H9 (cell line): ENCODE data around the gene EPHB2. TPM values are rescaled to one million over a fixed set of nuclear protein-coding genes. Genes with fewer than 3 reads are reported as not detected.
A peak's percentile ranks its signal among the peaks of the same experiment; 100 is the strongest.

Experiments used
- DNase-seq: peaks from one replicate; pipeline ENCODE4 v3.0.0-alpha.2; 2017
- H2AFZ ChIP-seq: one replicate; pipeline ENCODE4 v1.6.1; 2013; ENCODE audit warnings: mild to moderate bottlenecking, low read length, control low read depth, moderate library complexity
- H2AK5ac ChIP-seq: 2 replicates; pipeline ENCODE4 v1.6.1; 2013; ENCODE audit warnings: low read length, control low read depth, mixed read lengths; ENCODE audit not compliant: insufficient read length
- H2BK120ac ChIP-seq: one replicate; pipeline ENCODE4 v1.6.1; 2013; ENCODE audit warnings: low read depth, mild to moderate bottlenecking, low read length, control low read depth, inconsistent platforms; ENCODE audit not compliant: poor library complexity, severe bottlenecking
- H2BK12ac ChIP-seq: 2 replicates; pipeline ENCODE4 v1.6.1; 2013; ENCODE audit warnings: low read length, control low read depth, mixed read lengths, low read depth; ENCODE audit not compliant: insufficient read length
- H2BK15ac ChIP-seq: 2 replicates; pipeline ENCODE4 v1.6.1; 2013; ENCODE audit warnings: low read depth, low read length, control low read depth
- H2BK20ac ChIP-seq: one replicate; pipeline ENCODE4 v1.6.1; 2013; ENCODE audit warnings: low read depth, mild to moderate bottlenecking, low read length, control low read depth, inconsistent platforms; ENCODE audit not compliant: poor library complexity, severe bottlenecking
- H2BK5ac ChIP-seq: 2 replicates; pipeline ENCODE4 v1.6.1; 2013; ENCODE audit warnings: low read length, control low read depth, mixed read lengths; ENCODE audit not compliant: insufficient read length
- H3K14ac ChIP-seq: 2 replicates; pipeline ENCODE4 v1.6.1; 2013; ENCODE audit warnings: low read length, control low read depth; ENCODE audit not compliant: insufficient read depth
- H3K18ac ChIP-seq: 2 replicates; pipeline ENCODE4 v1.6.1; 2013; ENCODE audit warnings: low read depth, mild to moderate bottlenecking, mixed read lengths, low read length, control low read depth; ENCODE audit not compliant: insufficient read length
- H3K23ac ChIP-seq: 2 replicates; pipeline ENCODE4 v1.6.1; 2013; ENCODE audit warnings: low read length, control low read depth, mixed read lengths, low read depth; ENCODE audit not compliant: insufficient read length
- H3K23me2 ChIP-seq: 2 replicates; pipeline ENCODE4 v1.6.1; 2013; ENCODE audit warnings: low read depth, mild to moderate bottlenecking, mixed read lengths, low read length, control low read depth; ENCODE audit not compliant: insufficient read length, poor library complexity, severe bottlenecking
- H3K27ac ChIP-seq: 2 replicates; pipeline ENCODE4 v1.5.1; 2013; ENCODE audit warnings: low read length, control low read depth, mixed read lengths, low read depth; ENCODE audit not compliant: insufficient read length
- H3K27me3 ChIP-seq: 2 replicates; pipeline ENCODE4 v1.6.1; 2013; ENCODE audit warnings: low read length, control low read depth, inconsistent platforms; ENCODE audit not compliant: insufficient read depth
- H3K4ac ChIP-seq: 2 replicates; pipeline ENCODE4 v1.6.1; 2013; ENCODE audit warnings: low read depth, mild to moderate bottlenecking, control low read depth, inconsistent platforms, low read length, moderate library complexity
- H3K4me1 ChIP-seq: 2 replicates; pipeline ENCODE4 v1.6.1; 2013; ENCODE audit warnings: low read length, control low read depth, inconsistent platforms; ENCODE audit not compliant: insufficient read depth
- H3K4me2 ChIP-seq: 2 replicates; pipeline ENCODE4 v1.6.1; 2013; ENCODE audit warnings: low read length, control low read depth, mixed read lengths; ENCODE audit not compliant: insufficient read length, insufficient read depth
- H3K56ac ChIP-seq: 2 replicates; pipeline ENCODE4 v1.6.1; 2013; ENCODE audit warnings: low read depth, mild to moderate bottlenecking, mixed read lengths, low read length, control low read depth; ENCODE audit not compliant: insufficient read length
- H3K79me1 ChIP-seq: 2 replicates; pipeline ENCODE4 v1.6.1; 2013; ENCODE audit warnings: low read depth, mild to moderate bottlenecking, moderate library complexity, low read length, control low read depth, inconsistent platforms; ENCODE audit not compliant: insufficient read depth, poor library complexity, severe bottlenecking
- H3K79me2 ChIP-seq: 2 replicates; pipeline ENCODE4 v1.6.1; 2013; ENCODE audit warnings: low read length, control low read depth, inconsistent platforms; ENCODE audit not compliant: insufficient read depth
- H3K9ac ChIP-seq: 2 replicates; pipeline ENCODE4 v1.6.1; 2013; ENCODE audit warnings: low read length, control low read depth, mixed read lengths; ENCODE audit not compliant: insufficient read length; ENCODE audit errors: extremely low read depth
- H3K9me3 ChIP-seq: one replicate; pipeline ENCODE4 v1.6.1; 2013; ENCODE audit warnings: low read depth, low read length, inconsistent platforms; ENCODE audit not compliant: control insufficient read depth
- H3T11ph ChIP-seq: one replicate; pipeline ENCODE4 v1.6.1; 2013; ENCODE audit warnings: mild to moderate bottlenecking, low read length, control low read depth, inconsistent platforms
- H4K20me1 ChIP-seq: one replicate; pipeline ENCODE4 v1.6.1; 2013; ENCODE audit not compliant: control insufficient read depth, insufficient read length, insufficient read depth
- H4K5ac ChIP-seq: 2 replicates; pipeline ENCODE4 v1.6.1; 2013; ENCODE audit warnings: low read depth, mild to moderate bottlenecking, mixed read lengths, low read length, control low read depth; ENCODE audit not compliant: insufficient read length
- H4K8ac ChIP-seq: replicated peaks from 2 replicates; pipeline ENCODE4 v1.6.1; 2013; ENCODE audit warnings: low read length, control low read depth, mixed read lengths, low read depth; ENCODE audit not compliant: insufficient read length
- H4K91ac ChIP-seq: 2 replicates; pipeline ENCODE4 v1.6.1; 2013; ENCODE audit warnings: low read depth, mild to moderate bottlenecking, moderate library complexity, mixed read lengths, low read length, control low read depth; ENCODE audit not compliant: insufficient read length
- H3K27ac Mint-ChIP-seq, 3 experiments: 2 replicates in 2 of 3; 3 replicates in 1 of 3; pipeline ENCODE4 v1.8.0; 2020 to 2021; ENCODE audit warnings: mixed read lengths in 3 of 3, mild to moderate bottlenecking in 1 of 3, moderate library complexity in 1 of 3
- H3K27me3 Mint-ChIP-seq: 2 replicates; pipeline ENCODE4 v1.8.0; 2021; ENCODE audit warnings: low read depth, mild to moderate bottlenecking, moderate library complexity, mixed read lengths
- H3K36me3 Mint-ChIP-seq, 3 experiments: 2 replicates in 2 of 3; 3 replicates in 1 of 3; pipeline ENCODE4 v1.8.0; 2020 to 2021; ENCODE audit warnings: low read depth in 3 of 3, mixed read lengths in 3 of 3; ENCODE audit not compliant: insufficient read depth in 1 of 3
- H3K4me1 Mint-ChIP-seq, 2 experiments: 2 replicates each; pipeline ENCODE4 v1.8.0; 2020; ENCODE audit warnings: mixed read lengths in 2 of 2
- H3K4me3 Mint-ChIP-seq, 2 experiments: 2 replicates in 1 of 2; 3 replicates in 1 of 2; pipeline ENCODE4 v1.8.0; 2020 to 2021; ENCODE audit warnings: mild to moderate bottlenecking in 2 of 2, mixed read lengths in 2 of 2, moderate library complexity in 1 of 2
- H3K9me3 Mint-ChIP-seq, 2 experiments: 2 replicates in 1 of 2; 3 replicates in 1 of 2; pipeline ENCODE4 v1.8.0; 2020; ENCODE audit warnings: mild to moderate bottlenecking in 2 of 2, mixed read lengths in 2 of 2, moderate library complexity in 1 of 2
- WGBS: extraction: QIAGEN DNeasy Blood & Tissue Kit; methylation state at CpG from one replicate; pipeline ENCODE4 v1.1.7; 2013; ENCODE audit warnings: missing lambda C conversion rate, low lambda C conversion rate, mixed read lengths; ENCODE audit not compliant: insufficient read length; ENCODE audit errors: extremely low coverage; 5-methylcytosine and 5-hydroxymethylcytosine counted together
- total RNA-seq: library from RNA; stranded (reverse); gene quantifications from 2 replicates; pipeline ENCODE4 v1.2.1, GENCODE V29; 2021
- TF ChIP-seq, protein P1 (sequence below): fragments of 200-600 bp; sonication (generic); conservative IDR thresholded peaks from 3 replicates; pipeline ENCODE4 v1.8.0; 2021; ENCODE audit warnings: antibody characterized with exemption, mild to moderate bottlenecking

The EPHB2 gene
- total RNA-seq, 1 experiment from 2014 or later, result 9.5 TPM

DNA sequence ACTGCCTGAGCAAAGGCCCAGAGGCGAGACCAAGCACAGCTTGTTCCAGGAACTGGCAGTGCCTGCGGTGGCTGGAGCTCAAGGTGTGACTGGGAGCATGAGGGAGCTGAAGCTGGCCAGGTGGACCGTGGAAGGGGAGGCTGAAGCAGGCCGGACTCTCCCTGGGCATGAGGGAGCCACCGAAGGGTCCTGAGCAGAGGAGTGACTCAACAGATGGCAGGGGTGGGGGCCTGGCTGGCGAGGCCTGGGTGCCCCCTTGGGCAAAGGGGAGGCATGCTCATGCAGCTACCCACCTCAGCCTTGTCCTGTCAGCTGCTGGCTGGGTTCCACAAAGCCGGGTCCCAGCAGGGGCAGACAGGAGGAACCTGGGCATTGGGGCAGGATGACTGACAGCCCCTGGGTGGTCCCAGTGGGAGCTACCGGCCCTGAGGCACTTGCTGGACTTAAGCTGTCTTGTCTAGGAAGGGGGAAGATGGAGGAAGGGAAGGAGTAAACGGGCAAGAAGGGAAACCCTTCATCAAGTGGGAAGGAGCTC, 143.1 kb downstream of the EPHB2 start:
- Histone ChIP-seq H3K18ac (no peak overlapping the region), H4K20me1 (no peaks in the 10 kb centered on the region), H3K56ac (no peak overlapping the region), H3K14ac (peak overlapping the region; percentile 34; the same call in 1 of the 2 replicates), H3K4me1 (0 out of 2 replicates have a peak, but pooled peaks cover 2% of the 10 kb centered on the region), H3K9ac (no peak overlapping the region), H3T11ph (no peak overlapping the region), H2AFZ (no peak overlapping the region), H3K79me1 (no peaks in the 10 kb centered on the region), H2BK120ac (no peak overlapping the region), H3K4ac (no peak overlapping the region), H4K91ac (no peak overlapping the region), H3K79me2 (no peaks in the 10 kb centered on the region), H2AK5ac (no peak overlapping the region), H3K23ac (no peak overlapping the region), H4K5ac (no peak overlapping the region), H3K9me3 (no peaks in the 10 kb centered on the region), H2BK15ac (no peak overlapping the region), H3K27ac (no peak overlapping the region), H2BK5ac (no peak overlapping the region), H4K8ac (no peak overlapping the region), H3K23me2 (no peaks in the 10 kb centered on the region), H3K4me2 (no peak overlapping the region), H2BK20ac (no peak overlapping the region), H2BK12ac (no peak overlapping the region), H3K27me3 (no peaks in the 10 kb centered on the region)
- H3K4me3 Mint-ChIP-seq, result no peak overlapping the region
- H3K4me1 Mint-ChIP-seq, result peaks cover 34 to 43% of the 10 kb centered on the region in 2 experiments
- TF ChIP-seq, protein P1, sequence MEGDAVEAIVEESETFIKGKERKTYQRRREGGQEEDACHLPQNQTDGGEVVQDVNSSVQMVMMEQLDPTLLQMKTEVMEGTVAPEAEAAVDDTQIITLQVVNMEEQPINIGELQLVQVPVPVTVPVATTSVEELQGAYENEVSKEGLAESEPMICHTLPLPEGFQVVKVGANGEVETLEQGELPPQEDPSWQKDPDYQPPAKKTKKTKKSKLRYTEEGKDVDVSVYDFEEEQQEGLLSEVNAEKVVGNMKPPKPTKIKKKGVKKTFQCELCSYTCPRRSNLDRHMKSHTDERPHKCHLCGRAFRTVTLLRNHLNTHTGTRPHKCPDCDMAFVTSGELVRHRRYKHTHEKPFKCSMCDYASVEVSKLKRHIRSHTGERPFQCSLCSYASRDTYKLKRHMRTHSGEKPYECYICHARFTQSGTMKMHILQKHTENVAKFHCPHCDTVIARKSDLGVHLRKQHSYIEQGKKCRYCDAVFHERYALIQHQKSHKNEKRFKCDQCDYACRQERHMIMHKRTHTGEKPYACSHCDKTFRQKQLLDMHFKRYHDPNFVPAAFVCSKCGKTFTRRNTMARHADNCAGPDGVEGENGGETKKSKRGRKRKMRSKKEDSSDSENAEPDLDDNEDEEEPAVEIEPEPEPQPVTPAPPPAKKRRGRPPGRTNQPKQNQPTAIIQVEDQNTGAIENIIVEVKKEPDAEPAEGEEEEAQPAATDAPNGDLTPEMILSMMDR, result no peak
- H3K27me3 Mint-ChIP-seq, result no peaks in the 10 kb centered on the region; the same call in 1 of the 2 replicates
- DNase-seq, result no peak
- WGBS, result no CpG with 5 or more reads among the region's 9 CpGs
- peak overlapping the region in 2 of 3 experiments; percentile 36 to 82; a peak in 3 of 7 replicates for H3K27ac Mint-ChIP-seq
- H3K36me3 Mint-ChIP-seq, result no peaks in the 10 kb centered on the region
- H3K9me3 Mint-ChIP-seq, result no peaks in the 10 kb centered on the region
